ENCODE measurements around the gene PIK3R5. TPM values are rescaled to one million over a fixed set of nuclear protein-coding genes. Genes with fewer than 3 reads are reported as not detected.

Gene PIK3R5
- total RNA-seq, 3 donors from 2014 or later: 8.4 to 17.8 (median 13.6) TPM

GRCh38 chr17:8836821-8837562 is 128.5 kb downstream of the PIK3R5 start:
- Mint-ChIP-seq H3K27me3 (ENCODE audit: low read depth) (peaks cover 5% of the 10 kb centered on the region), H3K9me3 (no peaks in the 10 kb centered on the region), H3K4me1 (ENCODE audit: low read depth) (no peaks in the 10 kb centered on the region), H3K36me3 (ENCODE audit: insufficient read depth) (no peaks in the 10 kb centered on the region), H3K4me3 (no peak overlapping the region)
- DNase-seq (no peak), ATAC-seq (no peak)

DNA sequence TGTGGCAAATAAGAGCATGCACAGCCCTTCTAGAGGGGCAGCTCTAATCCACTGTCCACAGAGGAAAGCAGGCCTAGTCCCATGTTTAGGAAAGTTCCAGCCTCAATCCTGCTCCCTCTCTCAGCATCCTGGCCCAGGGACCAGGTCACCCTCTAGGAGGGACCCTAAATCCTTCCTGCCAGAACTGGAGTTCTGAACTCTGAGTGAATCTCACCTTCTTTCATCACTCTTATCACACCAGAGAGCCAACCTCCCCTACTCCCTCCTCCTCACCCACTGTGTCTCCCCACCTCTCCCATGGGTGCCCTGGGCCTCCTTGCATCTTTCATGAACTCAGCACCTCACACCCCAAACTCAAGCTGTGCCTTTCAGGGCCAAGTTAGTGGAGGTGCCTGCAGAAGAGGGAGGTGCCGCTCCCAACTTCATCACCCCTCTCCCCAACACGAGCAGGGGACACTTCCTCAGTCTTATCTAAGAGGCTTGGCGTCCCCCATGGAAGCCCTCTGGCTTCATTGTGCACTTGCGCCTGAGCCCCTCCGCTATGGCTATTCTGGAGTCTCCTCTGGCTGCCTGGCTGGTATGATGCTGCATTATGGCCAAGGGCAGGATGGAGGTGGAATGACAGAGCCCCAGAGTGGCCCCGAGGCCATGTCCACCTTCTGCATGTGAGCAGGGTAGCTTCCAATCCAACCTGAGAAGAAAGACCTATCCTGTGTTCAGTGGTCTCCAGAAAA is 129.7 kb downstream of the PIK3R5 start:
- ATAC-seq (no peak), DNase-seq (no peak)
- H3K9me3 Mint-ChIP-seq: no peaks in the 10 kb centered on the region
- peaks cover 5% of the 10 kb centered on the region for H3K27me3 Mint-ChIP-seq (ENCODE audit: low read depth)
- H3K4me1 Mint-ChIP-seq (ENCODE audit: low read depth): no peaks in the 10 kb centered on the region
- H3K36me3 Mint-ChIP-seq (ENCODE audit: insufficient read depth): no peaks in the 10 kb centered on the region
- H3K4me3 Mint-ChIP-seq: no peak overlapping the region

DNA sequence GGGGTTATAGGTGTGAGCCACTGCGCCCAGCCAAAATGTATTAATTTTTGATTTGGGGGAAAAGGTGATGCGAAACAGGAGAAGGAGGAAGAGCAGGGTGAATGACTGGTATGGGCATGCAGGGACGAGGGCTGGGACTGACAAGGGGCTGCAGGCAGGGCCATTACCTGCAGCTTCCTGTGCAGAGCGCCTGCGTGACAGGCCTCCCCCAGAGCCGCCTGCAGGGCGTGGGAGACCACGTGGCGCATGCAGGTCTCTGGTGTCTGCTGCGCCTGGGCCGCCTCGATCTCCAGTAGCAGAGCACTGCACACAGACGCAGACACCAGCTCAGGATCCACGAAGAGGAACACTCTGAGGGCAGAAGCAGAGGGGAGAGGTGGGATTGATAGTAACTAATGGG is 130.4 kb downstream of the PIK3R5 start:
- Mint-ChIP-seq H3K9me3 (no peaks in the 10 kb centered on the region), H3K4me1 (ENCODE audit: low read depth) (no peaks in the 10 kb centered on the region), H3K36me3 (ENCODE audit: insufficient read depth) (no peaks in the 10 kb centered on the region), H3K4me3 (no peak overlapping the region), H3K27me3 (ENCODE audit: low read depth) (peaks cover 5% of the 10 kb centered on the region)
- no peak for ATAC-seq
- no peak for DNase-seq

DNA sequence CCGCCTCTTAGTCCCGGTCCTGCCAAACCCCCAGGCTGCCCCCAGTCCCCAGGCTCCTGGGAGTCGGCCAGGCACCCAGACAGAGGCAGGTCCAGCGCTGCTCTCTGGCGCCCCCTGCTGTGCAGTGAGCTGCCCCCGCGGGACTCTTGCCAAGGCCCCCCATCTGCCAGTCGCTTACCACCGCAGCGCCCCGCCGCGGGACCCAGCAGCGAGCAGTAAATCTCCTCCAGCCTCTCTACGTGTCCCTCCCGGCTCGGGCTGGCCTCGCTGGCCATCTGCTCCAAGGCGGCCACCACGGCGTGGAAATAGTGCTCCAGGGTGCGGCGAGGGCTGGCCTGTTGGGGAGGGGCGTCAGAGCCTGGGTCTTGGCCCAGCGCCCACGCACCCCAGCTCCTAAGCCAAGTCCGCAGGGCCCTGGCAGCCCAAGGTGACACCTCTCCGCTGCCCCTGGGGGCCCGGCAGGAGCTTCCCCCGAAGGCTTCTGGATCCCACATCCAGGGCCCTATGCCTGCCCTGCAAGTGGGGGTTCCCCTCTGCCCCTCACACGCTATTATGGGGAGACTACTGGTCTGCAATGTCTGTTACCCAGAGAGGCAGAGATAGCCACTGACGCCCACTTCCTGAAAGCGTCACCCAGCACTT is 132.7 kb downstream of the PIK3R5 start:
- peaks cover 5% of the 10 kb centered on the region for H3K27me3 Mint-ChIP-seq (ENCODE audit: low read depth)
- no peaks in the 10 kb centered on the region for H3K9me3 Mint-ChIP-seq
- H3K4me1 Mint-ChIP-seq (ENCODE audit: low read depth): no peaks in the 10 kb centered on the region
- no peak overlapping the region for H3K4me3 Mint-ChIP-seq
- ATAC-seq: no peak
- H3K36me3 Mint-ChIP-seq (ENCODE audit: insufficient read depth): no peaks in the 10 kb centered on the region
- DNase-seq: peak; percentile 18

DNA sequence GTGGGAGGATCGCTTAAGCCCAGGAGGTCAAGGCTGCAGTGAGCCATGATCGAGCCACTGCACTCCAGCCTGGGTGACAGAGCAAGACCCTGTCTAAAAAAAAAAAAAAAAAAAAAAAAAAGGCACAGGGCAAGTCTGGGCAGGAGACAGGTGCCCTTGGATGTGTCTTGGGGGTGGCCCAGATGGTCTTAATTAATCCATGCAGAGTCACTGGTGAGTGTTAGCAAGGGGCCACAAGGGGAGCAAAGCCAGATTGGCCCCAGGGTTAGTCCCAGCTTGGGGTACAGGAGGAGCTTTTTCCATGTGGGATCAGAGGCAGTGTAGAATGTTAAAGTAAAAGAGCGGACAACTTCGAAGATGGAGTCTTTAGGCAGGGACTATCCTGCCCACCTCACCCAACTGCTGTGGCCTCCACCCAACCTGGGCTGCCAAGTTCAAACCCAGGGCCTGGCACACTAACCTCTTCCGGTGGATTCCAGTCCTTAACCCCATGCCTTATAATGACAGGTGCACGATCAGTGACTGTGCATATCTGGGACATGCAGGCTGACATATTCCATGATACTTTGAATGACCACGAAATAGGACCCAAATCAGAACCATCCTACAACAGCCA is 134.2 kb downstream of the PIK3R5 start:
- Mint-ChIP-seq H3K4me1 (ENCODE audit: low read depth) (no peaks in the 10 kb centered on the region), H3K9me3 (no peaks in the 10 kb centered on the region), H3K27me3 (ENCODE audit: low read depth) (no peaks in the 10 kb centered on the region), H3K4me3 (no peak overlapping the region), H3K36me3 (ENCODE audit: insufficient read depth) (no peaks in the 10 kb centered on the region)
- DNase-seq (no peak), ATAC-seq (no peak)

DNA sequence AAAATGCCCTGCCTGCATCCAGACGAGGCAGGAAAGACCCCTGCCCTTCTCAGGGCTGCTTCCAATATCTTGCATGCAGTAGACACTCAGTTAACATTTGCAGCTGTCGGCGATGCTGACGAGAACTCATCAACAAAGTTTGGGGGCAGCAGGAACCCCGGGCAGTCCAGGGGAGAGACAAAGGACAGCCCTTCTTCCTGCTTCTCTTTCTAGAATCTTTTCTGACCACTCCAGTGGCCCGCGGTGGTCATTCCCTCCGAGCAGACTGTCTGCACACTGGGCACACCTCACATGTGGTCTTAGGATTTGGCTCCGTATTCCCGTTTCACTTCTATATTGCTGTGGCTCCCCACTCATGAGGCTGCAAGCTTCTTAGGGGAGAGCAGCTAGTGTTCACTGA is 135.4 kb downstream of the PIK3R5 start:
- Mint-ChIP-seq H3K27me3 (ENCODE audit: low read depth) (no peaks in the 10 kb centered on the region), H3K4me3 (no peak overlapping the region), H3K4me1 (ENCODE audit: low read depth) (no peaks in the 10 kb centered on the region), H3K36me3 (ENCODE audit: insufficient read depth) (no peaks in the 10 kb centered on the region), H3K9me3 (no peaks in the 10 kb centered on the region)
- DNase-seq (no peak), ATAC-seq (no peak)

GRCh38 chr17:8829036-8829941 is 136.2 kb downstream of the PIK3R5 start:
- Mint-ChIP-seq H3K27me3 (ENCODE audit: low read depth) (no peaks in the 10 kb centered on the region), H3K36me3 (ENCODE audit: insufficient read depth) (no peaks in the 10 kb centered on the region), H3K4me3 (no peak overlapping the region), H3K4me1 (ENCODE audit: low read depth) (no peaks in the 10 kb centered on the region), H3K9me3 (peaks cover 4% of the 10 kb centered on the region)
- DNase-seq (no peak), ATAC-seq (no peak)

Other genes starting within 250 kb of the PIK3R5 start
- gene CCDC42, start 220.9 kb downstream of the PIK3R5 start, total RNA-seq: not detected
- gene SPDYE4, start 207.2 kb downstream of the PIK3R5 start, total RNA-seq: not detected
- under 1 TPM in 1 of 3 donors, not detected in 2; 0.08 TPM for gene MFSD6L, start 166.3 kb downstream of the PIK3R5 start, total RNA-seq
- under 1 TPM in 2 of 3 donors, not detected in 1; 0.32 to 0.35 TPM for gene PIK3R6, start 98.0 kb downstream of the PIK3R5 start, total RNA-seq
- under 1 TPM; 0.53 to 0.71 (median 0.55) TPM for gene NTN1, start 55.8 kb upstream of the PIK3R5 start, total RNA-seq

Measured in activated T-cell treated with anti-CD3 and anti-CD28 coated beads, Interleukin-2, amount 50 U/mL, for 4 hours (primary cell).